Measurements from ENCODE around the gene ADAM19. TPM values are rescaled to one million over a fixed set of nuclear protein-coding genes. Genes with fewer than 3 reads are reported as not detected.

Gene ADAM19
- total RNA-seq, 3 donors from 2014 or later, result 1.9 to 3.6 (median 3.5) TPM

GRCh38 chr5:157451806-157452205 lies 123.8 kb downstream of the ADAM19 start:
- DNase-seq (ENCODE audit: low spot score in 2 of 2), result no peak
- intact Hi-C loops (cut with DNase I; ENCODE audit: low total_unique reads), result no loop called here
- Histone ChIP-seq H3K4me1 (no peaks in the 10 kb centered on the region), H3K27ac (no peak overlapping the region), H3K36me3 (no peaks in the 10 kb centered on the region), H3K27me3 (no peaks in the 10 kb centered on the region), H3K4me3 (no peak overlapping the region), H3K9me3 (no peaks in the 10 kb centered on the region)
- TF ChIP-seq POLR2A (IDR thresholded peaks at IDR 0.05) (no peak), CTCF (IDR thresholded peaks at IDR 0.05) (no peak), POLR2AphosphoS5 (IDR thresholded peaks at IDR 0.05) (no peak)

- no peaks in the 10 kb centered on the region for H3K27me3 ChIP-seq
- DNase-seq (ENCODE audit: low spot score in 2 of 2), result no peak
- no peaks in the 10 kb centered on the region for H3K4me1 ChIP-seq
- TF ChIP-seq CTCF (IDR thresholded peaks at IDR 0.05) (no peak), POLR2AphosphoS5 (IDR thresholded peaks at IDR 0.05) (no peak), POLR2A (IDR thresholded peaks at IDR 0.05) (no peak)
- intact Hi-C loops (cut with DNase I; ENCODE audit: low total_unique reads), result no loop called here
- no peaks in the 10 kb centered on the region for H3K36me3 ChIP-seq
- H3K9me3 ChIP-seq, result no peaks in the 10 kb centered on the region
- no peak overlapping the region for H3K27ac ChIP-seq
- no peak overlapping the region for H3K4me3 ChIP-seq
These were observed 125.6 kb downstream of the ADAM19 start for GRCh38 chr5:157450024-157450423.

- TF ChIP-seq CTCF (IDR thresholded peaks at IDR 0.05) (no peak), POLR2A (IDR thresholded peaks at IDR 0.05) (no peak), POLR2AphosphoS5 (IDR thresholded peaks at IDR 0.05) (no peak)
- DNase-seq (ENCODE audit: low spot score in 2 of 2), result peak in 1 of 2 donors; percentile 27
- Histone ChIP-seq H3K36me3 (no peaks in the 10 kb centered on the region), H3K27ac (peak overlapping the region in 1 of 2 donors; percentile 30), H3K27me3 (no peaks in the 10 kb centered on the region), H3K4me1 (no peaks in the 10 kb centered on the region), H3K9me3 (no peaks in the 10 kb centered on the region), H3K4me3 (no peak overlapping the region)
- intact Hi-C loops (cut with DNase I; ENCODE audit: low total_unique reads), result no loop called here
These were observed 126.4 kb downstream of the ADAM19 start for GRCh38 chr5:157449011-157449723.

GRCh38 chr5:157447201-157447637 lies 128.4 kb downstream of the ADAM19 start:
- intact Hi-C loops (cut with DNase I; ENCODE audit: low total_unique reads), result no loop called here
- DNase-seq (ENCODE audit: low spot score in 2 of 2), result peak in 1 of 2 donors; percentile 24
- Histone ChIP-seq H3K36me3 (no peaks in the 10 kb centered on the region), H3K4me3 (no peak overlapping the region), H3K9me3 (no peaks in the 10 kb centered on the region), H3K27ac (peak overlapping the region; percentile 41 to 55), H3K27me3 (no peaks in the 10 kb centered on the region), H3K4me1 (no peaks in the 10 kb centered on the region)
- TF ChIP-seq POLR2AphosphoS5 (IDR thresholded peaks at IDR 0.05), result no peak
- TF ChIP-seq POLR2A (IDR thresholded peaks at IDR 0.05), result no peak
- TF ChIP-seq CTCF (IDR thresholded peaks at IDR 0.05), result no peak

- Histone ChIP-seq H3K4me1 (no peaks in the 10 kb centered on the region), H3K36me3 (no peaks in the 10 kb centered on the region), H3K27ac (no peak overlapping the region), H3K27me3 (no peaks in the 10 kb centered on the region), H3K4me3 (no peak overlapping the region), H3K9me3 (no peaks in the 10 kb centered on the region)
- intact Hi-C loops (cut with DNase I; ENCODE audit: low total_unique reads), result no loop called here
- no peak for DNase-seq (ENCODE audit: low spot score in 2 of 2)
- TF ChIP-seq POLR2A (IDR thresholded peaks at IDR 0.05) (no peak), POLR2AphosphoS5 (IDR thresholded peaks at IDR 0.05) (no peak), CTCF (IDR thresholded peaks at IDR 0.05) (no peak)
These were observed 129.1 kb downstream of the ADAM19 start for GRCh38 chr5:157446412-157446935.

Measured in breast epithelium (tissue), 4 donors.